ENCODE measurements around the gene GNAT2.

GNAT2 gene

GRCh38 chr1:109605381-109605780 lies 14.0 kb downstream of the GNAT2 start:
- no peak for DNase-seq

- DNase-seq: no peak
These were observed 16.2 kb downstream of the GNAT2 start for GRCh38 chr1:109603229-109603628.

GRCh38 chr1:109598655-109599054 lies 20.8 kb downstream of the GNAT2 start:
- no peak for DNase-seq

GRCh38 chr1:109598156-109598555 lies 21.3 kb downstream of the GNAT2 start:
- no peak for DNase-seq

- no peak for DNase-seq
These were observed 23.9 kb downstream of the GNAT2 start for GRCh38 chr1:109595531-109595930.

- no peak for DNase-seq
These were observed 26.5 kb downstream of the GNAT2 start for GRCh38 chr1:109592916-109593315.

- no peak for DNase-seq
These were observed 29.7 kb downstream of the GNAT2 start for GRCh38 chr1:109589679-109590078.

- no peak for DNase-seq
These were observed 30.2 kb downstream of the GNAT2 start for GRCh38 chr1:109589177-109589576.

GRCh38 chr1:109586055-109586454 lies 33.4 kb downstream of the GNAT2 start:
- DNase-seq: no peak

GRCh38 chr1:109584766-109585165 lies 34.6 kb downstream of the GNAT2 start:
- DNase-seq: no peak

GRCh38 chr1:109582021-109582420 lies 37.4 kb downstream of the GNAT2 start:
- DNase-seq: no peak

- DNase-seq: no peak
These were observed 39.9 kb downstream of the GNAT2 start for GRCh38 chr1:109579491-109579890.

- no peak for DNase-seq
These were observed 40.4 kb downstream of the GNAT2 start for GRCh38 chr1:109578947-109579443.

GRCh38 chr1:109573785-109574184 lies 45.6 kb downstream of the GNAT2 start:
- DNase-seq: no peak

GRCh38 chr1:109570414-109570813 lies 49.0 kb downstream of the GNAT2 start:
- no peak for DNase-seq

- DNase-seq: no peak
These were observed 50.1 kb downstream of the GNAT2 start for GRCh38 chr1:109569323-109569722.

- no peak for DNase-seq
These were observed 51.3 kb downstream of the GNAT2 start for GRCh38 chr1:109567877-109568672.

GRCh38 chr1:109566982-109567381 lies 52.4 kb downstream of the GNAT2 start:
- DNase-seq: no peak

- DNase-seq: no peak
These were observed 54.2 kb downstream of the GNAT2 start for GRCh38 chr1:109565241-109565640.

- no peak for DNase-seq
These were observed 55.1 kb downstream of the GNAT2 start for GRCh38 chr1:109564194-109564878.

GRCh38 chr1:109559995-109560394 lies 59.4 kb downstream of the GNAT2 start:
- no peak for DNase-seq

GRCh38 chr1:109557520-109557919 lies 61.9 kb downstream of the GNAT2 start:
- DNase-seq: no peak

GRCh38 chr1:109556563-109556962 lies 62.9 kb downstream of the GNAT2 start:
- DNase-seq: no peak

All from COR-L47 (cell line).